ENCODE measurements around the gene MLF2. TPM values are rescaled to one million over a fixed set of nuclear protein-coding genes. Genes with fewer than 3 reads are reported as not detected.

The MLF2 gene
- total and polyA plus RNA-seq, 12 donors, result 108 to 197 (median 148) TPM

- Histone ChIP-seq H3K36me3 (peaks cover 0 to 81% (median 40%) of the 10 kb centered on the region in 9 donors), H3K27ac (no peak overlapping the region), H3K4me1 (peaks cover 0 to 18% (median 13%) of the 10 kb centered on the region in 9 donors), H3K27me3 (no peaks in the 10 kb centered on the region), H3K9me3 (no peaks in the 10 kb centered on the region), H3K4me3 (no peak overlapping the region)
- TF ChIP-seq CTCF (IDR thresholded peaks at IDR 0.05), result no peak
- 93 to 96% methylated on average over 18 of the region's 18 CpGs for WGBS, 2 donors
- no peak for ATAC-seq
- intact Hi-C loops (cut with DNase I), result no loop called here
- no peak for DNase-seq
Observed at GRCh38 chr12:6729186-6729585, 23.8 kb downstream of the MLF2 start.

- Histone ChIP-seq H3K9me3 (no peaks in the 10 kb centered on the region), H3K27me3 (no peaks in the 10 kb centered on the region), H3K4me1 (peaks cover 0 to 20% (median 14%) of the 10 kb centered on the region in 9 donors), H3K36me3 (peaks cover 0 to 51% (median 26%) of the 10 kb centered on the region in 9 donors), H3K4me3 (no peak overlapping the region), H3K27ac (no peak overlapping the region)
- TF ChIP-seq CTCF (IDR thresholded peaks at IDR 0.05), result no peak
- 91 to 94% methylated on average over 7 of the region's 7 CpGs for WGBS, 2 donors
- ATAC-seq (no peak), DNase-seq (no peak)
- intact Hi-C loops (cut with DNase I), result loop anchor here in 1 of 10 donors (2.0 kb wide), 1 partner anchor 27 kb away; the partner anchor contains the start of gene MLF2
Observed at GRCh38 chr12:6725350-6725749, 27.6 kb downstream of the MLF2 start.

DNA sequence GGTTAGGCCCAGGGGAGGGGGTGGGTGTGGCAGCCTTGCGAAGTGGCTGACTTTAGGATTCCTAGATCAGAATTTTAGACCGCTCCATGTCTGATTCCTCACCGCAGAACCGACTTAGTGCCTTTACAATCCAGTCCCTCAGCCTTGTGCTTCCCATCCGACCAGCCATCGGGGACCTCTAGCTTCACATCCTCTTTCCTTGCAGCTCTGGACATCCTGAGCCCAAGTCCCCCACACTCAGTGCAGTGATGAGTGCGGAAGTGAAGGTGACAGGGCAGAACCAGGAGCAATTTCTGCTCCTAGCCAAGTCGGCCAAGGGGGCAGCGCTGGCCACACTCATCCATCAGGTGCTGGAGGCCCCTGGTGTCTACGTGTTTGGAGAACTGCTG, 28.5 kb downstream of the MLF2 start:
- peaks cover 0 to 20% (median 14%) of the 10 kb centered on the region in 9 donors for H3K4me1 ChIP-seq
- ATAC-seq (peak in 7 of 8 donors; percentile 3 to 35 (median 11)), DNase-seq (peak in 1 of 2 donors; percentile 11)
- no peak for TF ChIP-seq CTCF (IDR thresholded peaks at IDR 0.05)
- H3K9me3 ChIP-seq, result no peaks in the 10 kb centered on the region
- no peaks in the 10 kb centered on the region for H3K27me3 ChIP-seq
- H3K36me3 ChIP-seq, result peaks cover 0 to 42% (median 16%) of the 10 kb centered on the region in 9 donors
- WGBS, 2 donors, result 10 to 18% methylated on average over 10 of the region's 10 CpGs
- H3K27ac ChIP-seq, result peak overlapping the region; percentile 81 to 95 (median 88)
- intact Hi-C loops (cut with DNase I), result loop anchor here in 6 of 10 donors (1.0 to 5.0 kb wide), 4 partner anchors 28 to 62 kb away; partner anchors contain the start of genes ING4 (in 3 of the 6), ZNF384 (in 3 of the 6) and MLF2 (in 1 of the 6)
- H3K4me3 ChIP-seq, result peak overlapping the region; percentile 40 to 90 (median 64)

DNA sequence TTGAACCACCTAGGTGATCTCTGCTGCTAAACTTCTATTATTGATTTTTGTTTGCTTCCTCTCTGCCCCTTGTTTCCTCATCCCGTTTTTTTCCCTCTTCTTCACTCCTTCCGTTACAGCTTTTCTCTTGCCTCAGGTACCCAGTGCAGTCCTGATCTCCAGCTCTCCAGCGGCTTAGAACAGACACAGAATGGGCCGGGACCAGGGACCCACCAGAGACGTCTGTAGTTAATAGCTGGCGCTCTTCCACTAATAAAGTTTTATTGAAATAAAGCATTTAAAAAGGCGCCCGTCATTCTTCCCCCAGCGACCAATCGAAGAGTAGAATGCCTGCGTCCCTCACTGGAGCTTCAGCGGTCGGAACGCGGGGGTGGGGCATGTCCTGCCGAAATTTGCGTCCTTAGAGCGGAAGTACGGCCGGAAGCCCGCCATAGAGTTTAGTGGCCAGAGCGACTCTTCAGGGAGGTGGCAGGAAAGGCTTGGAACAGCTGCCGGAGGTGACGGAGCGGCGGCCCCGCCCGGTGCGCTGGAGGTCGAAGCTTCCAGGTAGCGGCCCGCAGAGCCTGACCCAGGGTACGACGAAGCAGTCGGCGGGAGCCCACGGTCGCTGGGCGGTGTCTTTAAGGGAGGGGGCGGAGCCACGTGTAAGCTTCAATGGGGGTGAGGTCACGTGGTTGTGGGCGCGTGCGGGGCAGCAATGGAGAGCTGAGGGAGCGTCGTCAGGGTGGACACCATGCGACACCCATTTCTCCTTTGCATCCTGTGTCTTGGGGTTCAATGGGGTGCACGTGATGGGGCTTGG, 29.1 kb downstream of the MLF2 start, which contains the start of gene COPS7A:
COPS7A (plus strand) TSS at position 440 of the 802 bp plus-strand sequence. CDS start 611 bp downstream, outside the sequence.
- 0 to 1% methylated on average over 49 of the region's 49 CpGs for WGBS, 2 donors
- ATAC-seq, result peak; percentile 99 to 100 (median 99)

More for the DNA sequence above, 29.1 kb downstream of the MLF2 start, which contains the start of gene COPS7A:
- DNase-seq, result peak; percentile 97 to 99
- no peaks in the 10 kb centered on the region for H3K27me3 ChIP-seq
- no peak for TF ChIP-seq CTCF (IDR thresholded peaks at IDR 0.05)
- H3K4me1 ChIP-seq, result peaks cover 0 to 20% (median 14%) of the 10 kb centered on the region in 9 donors
- peak within 1 kb of the TSS; percentile 81 to 95 (median 88) for H3K27ac ChIP-seq
- H3K4me3 ChIP-seq, result peak within 1 kb of the TSS; percentile 40 to 90 (median 64)
- H3K36me3 ChIP-seq, result peaks cover 0 to 36% (median 10%) of the 10 kb centered on the region in 9 donors
- no peaks in the 10 kb centered on the region for H3K9me3 ChIP-seq
- intact Hi-C loops (cut with DNase I), result loop anchor here in 7 of 10 donors (1.0 to 5.0 kb wide), 6 partner anchors 29 to 62 kb away; partner anchors contain the start of genes ING4 (in 4 of the 7), ZNF384 (in 4 of the 7) and MLF2 (in 1 of the 7)

Data from heart right ventricle (tissue), 16 donors.